ENCODE data around the gene CASK.
"Not testable (repeated sequence)": the region's sequence is repeated elsewhere in the genome, so short reads cannot be mapped to it uniquely, and the experiment has no call there.

The CASK gene

DNA sequence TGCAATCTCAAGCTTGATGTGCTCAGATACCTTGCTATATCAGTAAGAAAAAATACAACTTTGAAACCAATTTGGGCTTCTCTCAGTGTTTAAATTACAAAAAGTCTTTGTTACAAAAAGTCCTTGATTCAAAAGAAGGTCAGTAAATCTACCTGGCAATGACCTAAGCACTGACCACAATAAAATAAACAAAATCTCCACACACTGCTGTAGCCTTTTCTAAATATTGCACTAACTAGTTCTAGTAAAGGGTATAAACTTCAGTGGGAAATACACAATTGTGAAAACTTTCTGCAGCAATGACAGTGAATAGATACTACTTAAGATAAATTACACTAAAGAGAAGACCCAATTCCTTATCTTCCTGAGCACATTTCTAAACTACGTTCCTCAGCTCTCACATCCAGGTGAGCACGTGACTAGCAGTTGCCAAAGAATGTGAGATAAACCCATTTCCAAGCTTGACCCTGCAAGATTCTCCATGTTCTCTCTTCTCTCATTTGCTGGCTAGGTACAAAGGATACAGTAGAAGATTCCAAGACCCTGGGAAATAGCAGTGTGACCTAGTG is 316.0 kb downstream of the CASK start:
- H3K27me3 Mint-ChIP-seq (ENCODE audit: low read depth, poor library complexity) = no peaks in the 10 kb centered on the region
- no peaks in the 10 kb centered on the region for H3K4me1 Mint-ChIP-seq
- no peak overlapping the region for H3K4me3 Mint-ChIP-seq
- peaks cover 34% of the 10 kb centered on the region for H3K9me3 Mint-ChIP-seq
- H3K27ac Mint-ChIP-seq = peak overlapping the region; percentile 31
- DNase-seq = no peak
- H3K36me3 Mint-ChIP-seq (ENCODE audit: low read depth) = peaks cover 46% of the 10 kb centered on the region
- TF ChIP-seq, protein P1, sequence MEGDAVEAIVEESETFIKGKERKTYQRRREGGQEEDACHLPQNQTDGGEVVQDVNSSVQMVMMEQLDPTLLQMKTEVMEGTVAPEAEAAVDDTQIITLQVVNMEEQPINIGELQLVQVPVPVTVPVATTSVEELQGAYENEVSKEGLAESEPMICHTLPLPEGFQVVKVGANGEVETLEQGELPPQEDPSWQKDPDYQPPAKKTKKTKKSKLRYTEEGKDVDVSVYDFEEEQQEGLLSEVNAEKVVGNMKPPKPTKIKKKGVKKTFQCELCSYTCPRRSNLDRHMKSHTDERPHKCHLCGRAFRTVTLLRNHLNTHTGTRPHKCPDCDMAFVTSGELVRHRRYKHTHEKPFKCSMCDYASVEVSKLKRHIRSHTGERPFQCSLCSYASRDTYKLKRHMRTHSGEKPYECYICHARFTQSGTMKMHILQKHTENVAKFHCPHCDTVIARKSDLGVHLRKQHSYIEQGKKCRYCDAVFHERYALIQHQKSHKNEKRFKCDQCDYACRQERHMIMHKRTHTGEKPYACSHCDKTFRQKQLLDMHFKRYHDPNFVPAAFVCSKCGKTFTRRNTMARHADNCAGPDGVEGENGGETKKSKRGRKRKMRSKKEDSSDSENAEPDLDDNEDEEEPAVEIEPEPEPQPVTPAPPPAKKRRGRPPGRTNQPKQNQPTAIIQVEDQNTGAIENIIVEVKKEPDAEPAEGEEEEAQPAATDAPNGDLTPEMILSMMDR (IDR thresholded peaks at IDR 0.05) = no peak

DNA sequence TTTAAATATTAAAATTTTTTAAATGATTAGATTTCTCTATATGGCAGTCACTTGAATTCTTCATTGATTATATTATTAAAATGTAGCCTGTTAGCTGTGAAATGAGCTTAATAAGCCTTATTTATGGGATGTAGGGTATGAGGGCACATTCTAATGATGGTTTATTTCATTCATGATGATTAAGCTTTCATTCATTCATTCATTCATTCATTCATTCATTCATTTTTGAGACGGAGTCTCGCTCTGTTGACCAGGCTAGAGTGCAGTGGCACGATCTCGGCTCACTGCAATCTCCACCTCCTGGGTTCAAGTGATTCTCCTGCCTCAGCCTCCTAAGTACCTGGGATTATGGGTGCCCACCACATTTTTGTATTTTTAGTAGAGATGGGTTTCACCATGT is 317.3 kb downstream of the CASK start:
- H3K27ac Mint-ChIP-seq; H3K4me1 Mint-ChIP-seq; H3K27me3 Mint-ChIP-seq (ENCODE audit: low read depth, poor library complexity); DNase-seq; H3K4me3 Mint-ChIP-seq: not testable (repeated sequence)
- Mint-ChIP-seq H3K9me3 (peaks cover 26% of the 10 kb centered on the region), H3K36me3 (ENCODE audit: low read depth) (peaks cover 44% of the 10 kb centered on the region)

DNA sequence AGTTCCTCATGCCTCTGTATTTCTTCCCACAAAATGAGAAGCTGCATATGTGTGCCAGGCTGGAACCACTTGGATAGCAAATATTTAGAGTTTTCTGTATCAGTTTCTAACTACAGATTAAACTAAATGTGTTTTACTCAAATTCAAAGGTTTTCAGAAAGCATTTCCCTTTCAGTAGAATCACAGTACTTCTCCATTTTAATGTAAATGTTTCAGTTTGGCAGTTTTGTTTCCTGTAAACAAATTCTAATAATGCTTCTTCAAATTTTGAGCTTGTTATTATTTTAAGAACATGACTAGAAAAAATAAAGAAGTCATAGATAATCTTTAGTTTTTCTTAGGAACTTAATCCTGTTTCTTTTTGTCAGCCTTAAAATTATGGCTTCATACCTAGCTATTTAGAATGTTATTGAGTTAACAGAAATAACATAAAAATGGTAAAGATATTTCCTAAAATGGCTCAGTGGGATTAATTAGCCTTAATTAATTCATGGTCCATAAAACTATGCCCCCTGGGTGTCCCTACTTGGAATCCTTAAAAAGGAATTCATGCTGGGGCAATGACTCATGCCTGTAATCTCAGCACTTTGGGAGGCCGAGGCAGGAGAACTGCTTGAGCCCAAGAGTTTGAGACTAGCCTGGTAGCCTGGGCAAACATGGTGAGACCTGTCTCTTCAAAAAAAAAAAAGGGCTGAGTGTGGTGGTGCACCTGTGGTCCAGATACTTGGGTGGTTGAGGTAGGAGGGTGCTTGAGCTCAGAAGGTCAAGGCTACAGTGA is 318.4 kb downstream of the CASK start:
- TF ChIP-seq, protein P1 (IDR thresholded peaks at IDR 0.05) = no peak
- no peak for DNase-seq

DNA sequence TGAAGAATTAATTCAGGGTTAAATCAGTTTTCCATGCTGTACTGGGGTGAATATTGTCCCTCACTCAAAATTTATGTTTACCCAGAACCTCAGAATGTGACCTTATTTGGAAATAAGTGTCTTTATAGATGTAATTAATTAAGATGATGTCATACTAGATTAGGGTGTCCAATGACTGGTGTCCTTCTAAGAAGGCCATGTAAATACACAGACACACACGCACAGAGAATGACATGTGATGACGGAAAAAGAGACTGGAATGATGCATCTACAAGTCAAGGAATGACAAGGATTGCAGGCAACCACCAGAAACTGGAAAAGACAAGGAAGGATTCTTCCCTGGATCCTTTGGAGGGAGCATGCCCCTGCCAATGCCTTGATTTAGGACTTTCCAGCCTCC is 319.2 kb downstream of the CASK start:
- Mint-ChIP-seq H3K27me3 (ENCODE audit: low read depth, poor library complexity) (no peaks in the 10 kb centered on the region), H3K27ac (no peak overlapping the region), H3K9me3 (peaks cover 11% of the 10 kb centered on the region), H3K4me3 (no peak overlapping the region), H3K36me3 (ENCODE audit: low read depth) (peaks cover 35% of the 10 kb centered on the region), H3K4me1 (no peaks in the 10 kb centered on the region)
- DNase-seq = no peak
- TF ChIP-seq, protein P1 (IDR thresholded peaks at IDR 0.05) = no peak

More for the DNA sequence above, 318.4 kb downstream of the CASK start:
- Mint-ChIP-seq H3K9me3 (peaks cover 15% of the 10 kb centered on the region), H3K36me3 (ENCODE audit: low read depth) (peaks cover 41% of the 10 kb centered on the region), H3K4me3 (no peak overlapping the region), H3K27ac (no peak overlapping the region), H3K4me1 (no peaks in the 10 kb centered on the region), H3K27me3 (ENCODE audit: low read depth, poor library complexity) (no peaks in the 10 kb centered on the region)

DNA sequence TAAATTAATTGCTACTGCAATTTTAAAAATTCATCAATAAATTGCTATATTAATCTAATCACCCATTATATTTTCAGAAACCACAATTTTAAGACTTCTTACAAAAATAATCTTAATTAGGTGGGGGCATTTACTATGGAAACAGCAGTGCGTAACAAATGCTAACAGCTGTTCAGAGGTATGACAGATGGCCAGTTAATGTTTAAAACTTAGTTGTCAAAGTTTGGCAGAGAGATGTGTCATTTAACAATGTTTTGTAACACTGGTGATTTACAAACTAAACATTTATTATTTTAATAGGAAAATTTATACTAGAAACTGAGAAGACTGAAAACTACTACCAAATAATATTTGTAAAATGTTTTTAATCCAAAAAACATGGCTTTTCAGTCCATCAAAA is 319.8 kb downstream of the CASK start:
- Mint-ChIP-seq H3K27ac (no peak overlapping the region), H3K36me3 (ENCODE audit: low read depth) (peaks cover 35% of the 10 kb centered on the region), H3K9me3 (peaks cover 11% of the 10 kb centered on the region), H3K4me1 (no peaks in the 10 kb centered on the region), H3K27me3 (ENCODE audit: low read depth, poor library complexity) (no peaks in the 10 kb centered on the region), H3K4me3 (no peak overlapping the region)
- no peak for DNase-seq
- TF ChIP-seq, protein P1 (IDR thresholded peaks at IDR 0.05) = no peak

DNA sequence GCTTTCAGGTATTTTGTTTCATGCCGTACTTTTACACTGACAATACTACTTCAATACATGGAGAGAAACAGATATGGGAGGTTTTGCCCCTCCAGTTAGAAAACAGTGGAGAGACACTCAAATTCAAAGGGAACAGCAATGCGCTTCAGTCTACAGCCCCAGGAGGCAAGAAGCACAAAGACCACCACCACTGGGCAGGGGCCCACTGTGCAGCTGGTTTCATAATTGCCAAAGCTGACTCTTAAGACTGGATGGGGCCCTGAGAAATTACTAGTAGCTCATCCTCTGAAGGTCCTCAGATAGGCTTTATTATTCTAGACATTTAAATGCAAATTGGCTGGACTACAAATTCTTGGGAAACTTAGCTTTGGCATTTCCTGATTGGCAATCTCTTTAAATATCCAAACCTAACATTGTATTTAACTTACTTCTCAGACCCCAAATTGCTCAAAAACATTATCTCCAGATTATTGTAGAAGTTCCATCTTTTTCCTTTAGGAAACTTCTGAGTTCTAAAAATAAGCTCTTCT is 320.5 kb downstream of the CASK start:
- Mint-ChIP-seq H3K36me3 (ENCODE audit: low read depth) (peaks cover 38% of the 10 kb centered on the region), H3K9me3 (peaks cover 14% of the 10 kb centered on the region), H3K27me3 (ENCODE audit: low read depth, poor library complexity) (no peaks in the 10 kb centered on the region), H3K4me3 (no peak overlapping the region), H3K4me1 (no peaks in the 10 kb centered on the region), H3K27ac (no peak overlapping the region)
- no peak for DNase-seq
- TF ChIP-seq, protein P1 (IDR thresholded peaks at IDR 0.05) = no peak
